Tibial artery (tissue), 4 donors: ENCODE data around the gene SLC38A10.

ENCODE experiments used
- DNase-seq, 2 donors: peaks; one replicate each; pipeline ENCODE4 v3.0.0-alpha.2; 2019
- H3K27ac ChIP-seq, 2 donors: fragments of 200-600 bp; sonication (generic) in 1 of 2; 1 replicate in 1 of 2; 2 replicates in 1 of 2; pipeline ENCODE4 v1.5.1; 2018 to 2019; ENCODE audit warnings: mild to moderate bottlenecking in 1 of 2
- H3K27me3 ChIP-seq, 2 donors: fragments of 200-600 bp; sonication (generic) in 1 of 2; one replicate each; pipeline versions ENCODE4 v1.5.1 to v1.6.0; 2016 to 2019
- H3K36me3 ChIP-seq, 3 donors: fragments of 200-600 bp; sonication (generic) in 2 of 3; one replicate each; pipeline ENCODE4 v1.5.1; 2016 to 2019; ENCODE audit warnings: mild to moderate bottlenecking in 2 of 3
- H3K4me1 ChIP-seq, 4 donors: fragments of 200-600 bp; sonication (generic) in 2 of 4; 1 replicate in 3 of 4; 2 replicates in 1 of 4; pipeline ENCODE4 v1.5.1; 2016 to 2019
- H3K4me3 ChIP-seq, 2 donors: fragments of 200-600 bp; sonication (generic) in 1 of 2; 1 replicate in 1 of 2; 2 replicates in 1 of 2; pipeline ENCODE4 v1.5.1; 2018 to 2019; ENCODE audit warnings: mild to moderate bottlenecking in 2 of 2
- H3K9me3 ChIP-seq, 3 donors: fragments of 200-600 bp; sonication (generic) in 1 of 3; one replicate each; pipeline ENCODE4 v1.5.1; 2016 to 2019
- CTCF ChIP-seq, 2 experiments: fragments of 200-600 bp in 1 of 2; fragments of 450-650 bp in 1 of 2; IDR thresholded peaks; one replicate each; pipeline ENCODE4 v1.5.1; 2017 to 2019; ENCODE audit warnings: antibody characterized with exemption in 2 of 2, mild to moderate bottlenecking in 1 of 2, moderate library complexity in 1 of 2
- intact Hi-C: fragments of 100-400 bp; cut with DNase I; formaldehyde crosslinking; loops from one replicate; pipeline ENCODE4 v1.15.0; 2023; ENCODE audit warnings: low total_unique reads

SLC38A10 gene

GRCh38 chr17:81264640-81265039 lies 30.5 kb downstream of the SLC38A10 start:
- Histone ChIP-seq H3K4me1 (no peaks in the 10 kb centered on the region), H3K4me3 (no peak overlapping the region), H3K9me3 (no peaks in the 10 kb centered on the region), H3K27me3 (no peaks in the 10 kb centered on the region), H3K27ac (no peak overlapping the region), H3K36me3 (peaks cover 45 to 85% (median 75%) of the 10 kb centered on the region in 3 donors)
- no peak for TF ChIP-seq CTCF (IDR thresholded peaks at IDR 0.05)
- intact Hi-C loops, result loop anchor here (5.0 kb wide), 1 partner anchor 567 kb away; no protein-coding TSS in a partner anchor
- no peak for DNase-seq

- TF ChIP-seq CTCF (IDR thresholded peaks at IDR 0.05), result no peak
- Histone ChIP-seq H3K27me3 (no peaks in the 10 kb centered on the region), H3K9me3 (no peaks in the 10 kb centered on the region), H3K36me3 (peaks cover 44 to 90% (median 79%) of the 10 kb centered on the region in 3 donors), H3K4me3 (no peak overlapping the region), H3K4me1 (no peaks in the 10 kb centered on the region), H3K27ac (no peak overlapping the region)
- intact Hi-C loops, result loop anchor here (5.0 kb wide), 1 partner anchor 566 kb away; no protein-coding TSS in a partner anchor
- DNase-seq, result no peak
Measured at GRCh38 chr17:81263371-81264181, 31.5 kb downstream of the SLC38A10 start.

GRCh38 chr17:81261582-81262336 lies 33.3 kb downstream of the SLC38A10 start:
- no peak for DNase-seq
- Histone ChIP-seq H3K27me3 (no peaks in the 10 kb centered on the region), H3K27ac (no peak overlapping the region), H3K9me3 (no peaks in the 10 kb centered on the region), H3K4me1 (no peaks in the 10 kb centered on the region), H3K4me3 (no peak overlapping the region), H3K36me3 (peaks cover 44 to 99% (median 80%) of the 10 kb centered on the region in 3 donors)
- TF ChIP-seq CTCF (IDR thresholded peaks at IDR 0.05), result no peak
- intact Hi-C loops, result loop anchor here (5.0 kb wide), 1 partner anchor 564 kb away; no protein-coding TSS in a partner anchor

GRCh38 chr17:81261096-81261495 lies 34.0 kb downstream of the SLC38A10 start:
- no peak for TF ChIP-seq CTCF (IDR thresholded peaks at IDR 0.05)
- Histone ChIP-seq H3K36me3 (peaks cover 44 to 96% (median 80%) of the 10 kb centered on the region in 3 donors), H3K4me1 (no peaks in the 10 kb centered on the region), H3K27ac (no peak overlapping the region), H3K27me3 (no peaks in the 10 kb centered on the region), H3K9me3 (no peaks in the 10 kb centered on the region), H3K4me3 (no peak overlapping the region)
- DNase-seq, result no peak
- intact Hi-C loops, result loop anchor here (5.0 kb wide), 1 partner anchor 564 kb away; no protein-coding TSS in a partner anchor

- DNase-seq, result no peak
- intact Hi-C loops, result loop anchor here (5.0 kb wide), 1 partner anchor 563 kb away; no protein-coding TSS in a partner anchor
- Histone ChIP-seq H3K9me3 (no peaks in the 10 kb centered on the region), H3K27me3 (no peaks in the 10 kb centered on the region), H3K4me1 (peaks cover 0 to 3% (median 1%) of the 10 kb centered on the region in 4 donors), H3K27ac (no peak overlapping the region), H3K4me3 (no peak overlapping the region), H3K36me3 (peaks cover 40 to 96% (median 76%) of the 10 kb centered on the region in 3 donors)
- no peak for TF ChIP-seq CTCF (IDR thresholded peaks at IDR 0.05)
Measured at GRCh38 chr17:81260641-81261040, 34.5 kb downstream of the SLC38A10 start.
